HEK293 (cell line): ENCODE measurements around the gene EFHD1.

Experiments used
- CTCF ChIA-PET: fragments of 350-600 bp; formaldehyde crosslinking; extraction: SDS; loops from one replicate; lab custom pipeline; 2021; ENCODE audit warnings: antibody characterized with exemption; lab: Yijun Ruan, JAX
- POLR2A ChIA-PET: fragments of 300-600 bp; formaldehyde crosslinking; extraction: SDS; loops from one replicate; lab custom pipeline; 2020; ENCODE audit warnings: antibody characterized with exemption, inconsistent platforms; lab: Yijun Ruan, JAX
- H3K27ac ChIP-seq: fragments of 200-500 bp; sonication (Bioruptor generic); 2 replicates; pipeline ENCODE4 v1.5.1; 2014; ENCODE audit warnings: low read depth, low read length, control low read depth, inconsistent platforms; ENCODE audit errors: extremely low read depth
- H3K36me3 ChIP-seq, 2 experiments: fragments of 200-500 bp in 1 of 2; sonication (Bioruptor generic) in 1 of 2; 1 replicate in 1 of 2; 2 replicates in 1 of 2; pipeline ENCODE4 v1.5.1; 2014 to 2017; ENCODE audit warnings: inconsistent platforms in 2 of 2, low read length in 2 of 2; ENCODE audit not compliant: control insufficient read depth in 2 of 2, insufficient read depth in 1 of 2
- H3K4me1 ChIP-seq: fragments of 200-500 bp; sonication (Bioruptor generic); 2 replicates; pipeline ENCODE4 v1.5.1; 2014; ENCODE audit warnings: mild to moderate bottlenecking, low read length, inconsistent platforms; ENCODE audit not compliant: control insufficient read depth, insufficient read depth
- H3K4me3 ChIP-seq: 2 replicates; pipeline ENCODE4 v1.5.1; 2011; ENCODE audit warnings: low read depth, mild to moderate bottlenecking, control low read depth, low read length, moderate library complexity
- H3K9me3 ChIP-seq: fragments of 200-500 bp; sonication (Bioruptor generic); 2 replicates; pipeline ENCODE4 v1.5.1; 2014; ENCODE audit warnings: low read depth, low read length, inconsistent platforms; ENCODE audit not compliant: control insufficient read depth, insufficient read depth
- GLIS1 ChIP-seq: fragments of 450-650 bp; formaldehyde crosslinking; IDR thresholded peaks from 2 replicates; pipeline ENCODE4 v1.5.1; 2016; ENCODE audit warnings: missing biosample characterization, missing genetic modification characterization
- KLF10 ChIP-seq: fragments of 450-650 bp; IDR thresholded peaks from 2 replicates; pipeline ENCODE4 v1.5.1; 2018; ENCODE audit warnings: missing biosample characterization, mild to moderate bottlenecking, missing genetic modification characterization
- OVOL3 ChIP-seq: fragments of 450-650 bp; formaldehyde crosslinking; IDR thresholded peaks from 2 replicates; pipeline ENCODE4 v1.5.1; 2016; ENCODE audit warnings: missing biosample characterization, missing genetic modification characterization
- PRDM1 ChIP-seq: fragments of 450-650 bp; formaldehyde crosslinking; IDR thresholded peaks from 2 replicates; pipeline ENCODE4; 2016; ENCODE audit warnings: missing biosample characterization, missing genetic modification characterization
- YY1 ChIP-seq: fragments of 450-650 bp; formaldehyde crosslinking; IDR thresholded peaks from 2 replicates; pipeline ENCODE4 v1.5.1; 2018; ENCODE audit warnings: missing biosample characterization, missing genetic modification characterization
- ZBTB8A ChIP-seq: fragments of 450-650 bp; formaldehyde crosslinking; IDR thresholded peaks from 2 replicates; pipeline ENCODE4 v1.5.1; 2016; ENCODE audit warnings: missing biosample characterization, missing genetic modification characterization
- ZFP41 ChIP-seq: fragments of 450-650 bp; formaldehyde crosslinking; IDR thresholded peaks from 2 replicates; pipeline ENCODE4 v1.5.1; 2016; ENCODE audit warnings: missing biosample characterization, missing genetic modification characterization, borderline replicate concordance
- ZNF155 ChIP-seq: fragments of 450-650 bp; formaldehyde crosslinking; IDR thresholded peaks from 2 replicates; pipeline ENCODE4 v1.5.1; 2016; ENCODE audit warnings: missing biosample characterization, missing genetic modification characterization
- ZNF23 ChIP-seq: fragments of 450-650 bp; formaldehyde crosslinking; IDR thresholded peaks from 2 replicates; pipeline ENCODE4 v1.5.1; 2016; ENCODE audit warnings: missing biosample characterization, missing genetic modification characterization, borderline replicate concordance
- ZNF404 ChIP-seq: fragments of 450-650 bp; formaldehyde crosslinking; IDR thresholded peaks from 2 replicates; pipeline ENCODE4 v1.5.1; 2017; ENCODE audit warnings: missing biosample characterization, missing genetic modification characterization
- ZNF544 ChIP-seq: fragments of 450-650 bp; formaldehyde crosslinking; IDR thresholded peaks from 2 replicates; pipeline ENCODE4 v1.5.0; 2017; ENCODE audit warnings: missing biosample characterization, missing genetic modification characterization
- ZSCAN23 ChIP-seq: fragments of 450-650 bp; formaldehyde crosslinking; IDR thresholded peaks from 2 replicates; pipeline ENCODE4 v1.5.1; 2016; ENCODE audit warnings: missing biosample characterization, missing genetic modification characterization
- TF ChIP-seq, protein P1 (sequence below): fragments of 450-650 bp; IDR thresholded peaks from 2 replicates; pipeline ENCODE4 v1.5.1; 2018; ENCODE audit warnings: missing biosample characterization, mild to moderate bottlenecking, missing genetic modification characterization
- TF ChIP-seq, protein P2 (sequence below): fragments of 450-650 bp; formaldehyde crosslinking; IDR thresholded peaks from 2 replicates; pipeline ENCODE4 v1.5.1; 2017; ENCODE audit warnings: missing biosample characterization, mild to moderate bottlenecking, missing genetic modification characterization, moderate library complexity
- TF ChIP-seq, protein P3 (sequence below): fragments of 450-650 bp; formaldehyde crosslinking; IDR thresholded peaks from 2 replicates; pipeline ENCODE4 v1.5.1; 2017; ENCODE audit warnings: missing biosample characterization, missing genetic modification characterization
- TF ChIP-seq, protein P4 (sequence below): fragments of 450-650 bp; formaldehyde crosslinking; IDR thresholded peaks from 2 replicates; pipeline ENCODE4 v1.5.1; 2016; ENCODE audit warnings: missing biosample characterization, missing genetic modification characterization, borderline replicate concordance
- TF ChIP-seq, protein P5 (sequence below): fragments of 450-650 bp; formaldehyde crosslinking; IDR thresholded peaks from 2 replicates; pipeline ENCODE4 v1.5.1; 2016; ENCODE audit warnings: missing biosample characterization, missing genetic modification characterization, borderline replicate concordance

Gene EFHD1

DNA sequence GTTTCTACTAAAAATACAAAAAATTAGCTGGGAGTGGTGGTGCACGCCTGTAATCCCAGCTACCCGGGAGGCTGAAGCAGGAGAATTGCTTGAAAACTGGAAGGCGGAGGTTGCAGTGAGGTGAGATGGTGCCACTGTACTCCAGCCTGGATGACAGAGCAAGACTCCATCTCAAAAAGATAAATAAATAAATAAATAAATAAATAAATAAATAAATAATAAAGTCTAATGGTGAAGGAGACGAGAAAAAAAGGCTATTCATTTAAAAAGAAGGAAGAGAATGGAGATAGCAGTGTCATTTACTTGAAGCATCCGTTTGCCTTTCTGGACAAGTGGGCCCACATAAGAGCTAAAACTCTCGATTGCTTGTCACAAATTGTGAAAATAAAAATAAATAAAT is 52.0 kb downstream of the EFHD1 start (continued):
- TF ChIP-seq ZBTB8A, result peak; percentile 28; the same call in 1 of the 2 replicates

DNA sequence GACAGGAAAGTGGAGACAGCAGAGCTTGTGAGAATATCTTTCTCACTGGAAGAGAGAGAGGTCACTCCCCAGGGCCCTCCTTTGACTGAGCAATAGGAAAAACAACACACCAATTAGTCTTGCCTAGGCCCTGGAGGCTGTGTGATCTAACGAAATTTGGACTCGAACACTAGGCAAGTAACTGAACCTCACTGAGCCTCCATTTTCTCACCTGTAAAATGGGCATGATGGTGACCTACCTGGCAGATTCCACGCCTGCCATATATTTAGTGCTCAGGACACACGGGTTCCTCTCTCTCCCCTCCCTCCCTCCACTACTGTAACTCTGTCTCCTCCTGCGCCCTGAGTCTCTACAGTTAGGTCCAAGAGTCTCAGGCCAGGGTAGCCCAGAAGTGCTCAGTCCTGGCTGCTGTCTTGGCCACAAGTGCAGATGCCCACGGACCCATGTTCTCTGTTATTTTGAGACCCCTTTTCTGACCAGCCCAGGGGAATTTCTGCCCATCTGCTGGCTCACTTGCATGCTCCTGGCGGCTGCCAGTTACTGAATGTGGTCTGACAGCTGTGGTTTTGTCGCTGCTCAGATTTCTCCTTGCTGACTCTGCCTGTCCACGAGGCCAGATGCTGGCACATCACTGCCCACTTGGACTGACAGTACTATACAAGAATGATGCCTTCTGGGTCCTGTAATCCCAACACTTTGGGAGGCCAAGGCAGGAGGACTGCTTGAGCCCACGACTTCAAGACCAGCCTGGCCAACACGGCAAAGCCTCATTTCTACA is 54.2 kb downstream of the EFHD1 start:
- no peak overlapping the region for H3K4me3 ChIP-seq
- TF ChIP-seq, protein P1, sequence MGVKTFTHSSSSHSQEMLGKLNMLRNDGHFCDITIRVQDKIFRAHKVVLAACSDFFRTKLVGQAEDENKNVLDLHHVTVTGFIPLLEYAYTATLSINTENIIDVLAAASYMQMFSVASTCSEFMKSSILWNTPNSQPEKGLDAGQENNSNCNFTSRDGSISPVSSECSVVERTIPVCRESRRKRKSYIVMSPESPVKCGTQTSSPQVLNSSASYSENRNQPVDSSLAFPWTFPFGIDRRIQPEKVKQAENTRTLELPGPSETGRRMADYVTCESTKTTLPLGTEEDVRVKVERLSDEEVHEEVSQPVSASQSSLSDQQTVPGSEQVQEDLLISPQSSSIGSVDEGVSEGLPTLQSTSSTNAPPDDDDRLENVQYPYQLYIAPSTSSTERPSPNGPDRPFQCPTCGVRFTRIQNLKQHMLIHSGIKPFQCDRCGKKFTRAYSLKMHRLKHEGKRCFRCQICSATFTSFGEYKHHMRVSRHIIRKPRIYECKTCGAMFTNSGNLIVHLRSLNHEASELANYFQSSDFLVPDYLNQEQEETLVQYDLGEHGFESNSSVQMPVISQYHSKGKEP (tag by site-specific recombination), result no peak
- TF ChIP-seq, protein P2, sequence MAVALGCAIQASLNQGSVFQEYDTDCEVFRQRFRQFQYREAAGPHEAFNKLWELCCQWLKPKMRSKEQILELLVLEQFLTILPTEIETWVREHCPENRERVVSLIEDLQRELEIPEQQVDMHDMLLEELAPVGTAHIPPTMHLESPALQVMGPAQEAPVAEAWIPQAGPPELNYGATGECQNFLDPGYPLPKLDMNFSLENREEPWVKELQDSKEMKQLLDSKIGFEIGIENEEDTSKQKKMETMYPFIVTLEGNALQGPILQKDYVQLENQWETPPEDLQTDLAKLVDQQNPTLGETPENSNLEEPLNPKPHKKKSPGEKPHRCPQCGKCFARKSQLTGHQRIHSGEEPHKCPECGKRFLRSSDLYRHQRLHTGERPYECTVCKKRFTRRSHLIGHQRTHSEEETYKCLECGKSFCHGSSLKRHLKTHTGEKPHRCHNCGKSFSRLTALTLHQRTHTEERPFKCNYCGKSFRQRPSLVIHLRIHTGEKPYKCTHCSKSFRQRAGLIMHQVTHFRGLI (tag by site-specific recombination), result no peak
- no peak for TF ChIP-seq ZFP41 (tag by site-specific recombination)
- TF ChIP-seq, protein P3, sequence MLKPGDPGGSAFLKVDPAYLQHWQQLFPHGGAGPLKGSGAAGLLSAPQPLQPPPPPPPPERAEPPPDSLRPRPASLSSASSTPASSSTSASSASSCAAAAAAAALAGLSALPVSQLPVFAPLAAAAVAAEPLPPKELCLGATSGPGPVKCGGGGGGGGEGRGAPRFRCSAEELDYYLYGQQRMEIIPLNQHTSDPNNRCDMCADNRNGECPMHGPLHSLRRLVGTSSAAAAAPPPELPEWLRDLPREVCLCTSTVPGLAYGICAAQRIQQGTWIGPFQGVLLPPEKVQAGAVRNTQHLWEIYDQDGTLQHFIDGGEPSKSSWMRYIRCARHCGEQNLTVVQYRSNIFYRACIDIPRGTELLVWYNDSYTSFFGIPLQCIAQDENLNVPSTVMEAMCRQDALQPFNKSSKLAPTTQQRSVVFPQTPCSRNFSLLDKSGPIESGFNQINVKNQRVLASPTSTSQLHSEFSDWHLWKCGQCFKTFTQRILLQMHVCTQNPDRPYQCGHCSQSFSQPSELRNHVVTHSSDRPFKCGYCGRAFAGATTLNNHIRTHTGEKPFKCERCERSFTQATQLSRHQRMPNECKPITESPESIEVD (tag by site-specific recombination), result no peak
- TF ChIP-seq, protein P4, sequence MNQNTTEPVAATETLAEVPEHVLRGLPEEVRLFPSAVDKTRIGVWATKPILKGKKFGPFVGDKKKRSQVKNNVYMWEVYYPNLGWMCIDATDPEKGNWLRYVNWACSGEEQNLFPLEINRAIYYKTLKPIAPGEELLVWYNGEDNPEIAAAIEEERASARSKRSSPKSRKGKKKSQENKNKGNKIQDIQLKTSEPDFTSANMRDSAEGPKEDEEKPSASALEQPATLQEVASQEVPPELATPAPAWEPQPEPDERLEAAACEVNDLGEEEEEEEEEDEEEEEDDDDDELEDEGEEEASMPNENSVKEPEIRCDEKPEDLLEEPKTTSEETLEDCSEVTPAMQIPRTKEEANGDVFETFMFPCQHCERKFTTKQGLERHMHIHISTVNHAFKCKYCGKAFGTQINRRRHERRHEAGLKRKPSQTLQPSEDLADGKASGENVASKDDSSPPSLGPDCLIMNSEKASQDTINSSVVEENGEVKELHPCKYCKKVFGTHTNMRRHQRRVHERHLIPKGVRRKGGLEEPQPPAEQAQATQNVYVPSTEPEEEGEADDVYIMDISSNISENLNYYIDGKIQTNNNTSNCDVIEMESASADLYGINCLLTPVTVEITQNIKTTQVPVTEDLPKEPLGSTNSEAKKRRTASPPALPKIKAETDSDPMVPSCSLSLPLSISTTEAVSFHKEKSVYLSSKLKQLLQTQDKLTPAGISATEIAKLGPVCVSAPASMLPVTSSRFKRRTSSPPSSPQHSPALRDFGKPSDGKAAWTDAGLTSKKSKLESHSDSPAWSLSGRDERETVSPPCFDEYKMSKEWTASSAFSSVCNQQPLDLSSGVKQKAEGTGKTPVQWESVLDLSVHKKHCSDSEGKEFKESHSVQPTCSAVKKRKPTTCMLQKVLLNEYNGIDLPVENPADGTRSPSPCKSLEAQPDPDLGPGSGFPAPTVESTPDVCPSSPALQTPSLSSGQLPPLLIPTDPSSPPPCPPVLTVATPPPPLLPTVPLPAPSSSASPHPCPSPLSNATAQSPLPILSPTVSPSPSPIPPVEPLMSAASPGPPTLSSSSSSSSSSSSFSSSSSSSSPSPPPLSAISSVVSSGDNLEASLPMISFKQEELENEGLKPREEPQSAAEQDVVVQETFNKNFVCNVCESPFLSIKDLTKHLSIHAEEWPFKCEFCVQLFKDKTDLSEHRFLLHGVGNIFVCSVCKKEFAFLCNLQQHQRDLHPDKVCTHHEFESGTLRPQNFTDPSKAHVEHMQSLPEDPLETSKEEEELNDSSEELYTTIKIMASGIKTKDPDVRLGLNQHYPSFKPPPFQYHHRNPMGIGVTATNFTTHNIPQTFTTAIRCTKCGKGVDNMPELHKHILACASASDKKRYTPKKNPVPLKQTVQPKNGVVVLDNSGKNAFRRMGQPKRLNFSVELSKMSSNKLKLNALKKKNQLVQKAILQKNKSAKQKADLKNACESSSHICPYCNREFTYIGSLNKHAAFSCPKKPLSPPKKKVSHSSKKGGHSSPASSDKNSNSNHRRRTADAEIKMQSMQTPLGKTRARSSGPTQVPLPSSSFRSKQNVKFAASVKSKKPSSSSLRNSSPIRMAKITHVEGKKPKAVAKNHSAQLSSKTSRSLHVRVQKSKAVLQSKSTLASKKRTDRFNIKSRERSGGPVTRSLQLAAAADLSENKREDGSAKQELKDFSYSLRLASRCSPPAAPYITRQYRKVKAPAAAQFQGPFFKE (tag by site-specific recombination), result no peak
- no peak for TF ChIP-seq KLF10 (tag by site-specific recombination)
- no peak for TF ChIP-seq OVOL3 (tag by site-specific recombination)
- no peak overlapping the region for H3K27ac ChIP-seq
- H3K36me3 ChIP-seq, result no peaks in the 10 kb centered on the region
- CTCF ChIA-PET, result interaction anchor here (1.4 kb wide), 1 partner anchor 76 kb away, joined by 3 read pairs; no protein-coding TSS in a partner anchor
- no peaks in the 10 kb centered on the region for H3K4me1 ChIP-seq
- POLR2A ChIA-PET, result interaction anchor here (0.6 kb wide), 1 partner anchor 54 kb away, joined by 9 read pairs; the partner anchor contains the start of gene EFHD1
- no peaks in the 10 kb centered on the region for H3K9me3 ChIP-seq

DNA sequence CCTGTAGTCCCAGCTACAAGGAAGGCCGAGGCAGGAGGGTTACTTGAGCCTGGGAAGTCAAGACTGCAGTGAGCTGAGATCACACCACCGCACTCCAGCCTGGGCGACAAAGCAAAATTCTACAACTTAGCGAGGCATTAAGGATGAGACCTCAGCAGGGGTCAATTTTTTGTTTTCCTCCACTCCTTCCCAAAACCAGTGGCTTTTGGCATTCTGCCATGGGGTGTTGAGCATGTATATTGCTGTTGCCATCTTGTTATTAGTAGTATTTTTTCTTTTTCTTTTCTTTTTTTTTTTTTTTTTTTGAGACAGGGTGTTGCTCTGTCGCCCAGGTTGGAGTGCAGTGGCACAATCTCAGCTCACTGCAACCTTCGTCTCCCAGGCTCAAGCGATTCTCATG is 54.8 kb downstream of the EFHD1 start:
- ChIA-PET POLR2A (no interaction called here), CTCF (interaction anchor here (1.4 kb wide), 1 partner anchor 77 kb away, joined by 3 read pairs; no protein-coding TSS in a partner anchor)
- Histone ChIP-seq H3K4me3 (no peak overlapping the region), H3K27ac (no peak overlapping the region), H3K36me3 (no peaks in the 10 kb centered on the region), H3K9me3 (no peaks in the 10 kb centered on the region), H3K4me1 (no peaks in the 10 kb centered on the region)
- no peak for TF ChIP-seq GLIS1
- TF ChIP-seq, protein P5, sequence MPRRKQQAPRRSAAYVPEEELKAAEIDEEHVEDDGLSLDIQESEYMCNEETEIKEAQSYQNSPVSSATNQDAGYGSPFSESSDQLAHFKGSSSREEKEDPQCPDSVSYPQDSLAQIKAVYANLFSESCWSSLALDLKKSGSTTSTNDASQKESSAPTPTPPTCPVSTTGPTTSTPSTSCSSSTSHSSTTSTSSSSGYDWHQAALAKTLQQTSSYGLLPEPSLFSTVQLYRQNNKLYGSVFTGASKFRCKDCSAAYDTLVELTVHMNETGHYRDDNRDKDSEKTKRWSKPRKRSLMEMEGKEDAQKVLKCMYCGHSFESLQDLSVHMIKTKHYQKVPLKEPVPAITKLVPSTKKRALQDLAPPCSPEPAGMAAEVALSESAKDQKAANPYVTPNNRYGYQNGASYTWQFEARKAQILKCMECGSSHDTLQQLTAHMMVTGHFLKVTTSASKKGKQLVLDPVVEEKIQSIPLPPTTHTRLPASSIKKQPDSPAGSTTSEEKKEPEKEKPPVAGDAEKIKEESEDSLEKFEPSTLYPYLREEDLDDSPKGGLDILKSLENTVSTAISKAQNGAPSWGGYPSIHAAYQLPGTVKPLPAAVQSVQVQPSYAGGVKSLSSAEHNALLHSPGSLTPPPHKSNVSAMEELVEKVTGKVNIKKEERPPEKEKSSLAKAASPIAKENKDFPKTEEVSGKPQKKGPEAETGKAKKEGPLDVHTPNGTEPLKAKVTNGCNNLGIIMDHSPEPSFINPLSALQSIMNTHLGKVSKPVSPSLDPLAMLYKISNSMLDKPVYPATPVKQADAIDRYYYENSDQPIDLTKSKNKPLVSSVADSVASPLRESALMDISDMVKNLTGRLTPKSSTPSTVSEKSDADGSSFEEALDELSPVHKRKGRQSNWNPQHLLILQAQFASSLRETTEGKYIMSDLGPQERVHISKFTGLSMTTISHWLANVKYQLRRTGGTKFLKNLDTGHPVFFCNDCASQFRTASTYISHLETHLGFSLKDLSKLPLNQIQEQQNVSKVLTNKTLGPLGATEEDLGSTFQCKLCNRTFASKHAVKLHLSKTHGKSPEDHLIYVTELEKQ (tag by site-specific recombination), result no peak
- no peak for TF ChIP-seq YY1
- no peak for TF ChIP-seq ZNF155
- TF ChIP-seq ZSCAN23, result no peak
- TF ChIP-seq ZNF23, result no peak
- TF ChIP-seq PRDM1 (tag by site-specific recombination), result no peak
- TF ChIP-seq ZNF544 (tag by site-specific recombination), result no peak
- TF ChIP-seq ZNF404 (tag by site-specific recombination), result no peak
